NCI-H748 treated with DMSO at 0.1 percent for 48 hours (cell line): ENCODE measurements around the gene HSF2BP.
"Not testable (repeated sequence)": the region's sequence is repeated elsewhere in the genome, so short reads cannot be mapped to it uniquely, and the experiment has no call there.

Experiments
- DNase-seq: peaks from one replicate; lab custom pipeline; 2025; lab: John Stamatoyannopoulos, UW

The HSF2BP gene

DNA sequence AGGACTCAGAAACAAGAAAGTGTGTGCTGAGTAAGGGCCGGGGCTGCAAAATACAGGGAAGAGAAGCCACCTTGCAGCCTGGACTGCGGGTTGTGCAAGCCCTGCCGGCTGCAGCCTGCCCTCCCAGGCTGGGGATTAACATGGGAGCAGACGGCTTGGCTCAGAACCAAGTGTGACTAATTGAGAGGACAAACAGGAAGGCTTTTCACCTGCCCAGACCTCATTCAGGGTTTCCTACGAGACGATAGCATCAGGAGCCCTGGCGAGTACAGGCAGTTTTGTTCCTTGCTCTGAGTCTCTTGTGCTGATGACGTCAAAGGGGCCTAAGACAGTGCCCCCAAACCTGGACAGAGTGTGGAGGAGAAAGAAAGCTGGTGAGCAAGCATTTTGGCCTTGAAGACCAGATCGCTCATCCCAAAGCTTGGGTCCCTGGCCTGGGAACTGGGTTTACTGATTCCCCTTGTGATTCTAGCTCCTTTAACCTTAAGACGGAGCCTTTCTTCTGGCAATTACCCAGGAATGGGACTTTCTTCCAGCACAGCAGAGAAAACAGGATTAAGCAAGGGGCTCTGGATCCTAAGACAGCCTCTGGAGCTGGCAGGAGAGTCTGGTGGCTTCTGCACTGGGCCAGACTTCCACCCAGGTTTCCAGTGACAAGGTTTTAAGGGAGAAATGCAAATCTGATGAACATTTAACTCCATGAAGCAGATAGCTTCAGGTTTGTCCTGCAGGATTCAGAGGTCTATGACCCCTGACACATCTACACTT is 142.2 kb downstream of the HSF2BP start:
- DNase-seq, result not testable (repeated sequence)

DNA sequence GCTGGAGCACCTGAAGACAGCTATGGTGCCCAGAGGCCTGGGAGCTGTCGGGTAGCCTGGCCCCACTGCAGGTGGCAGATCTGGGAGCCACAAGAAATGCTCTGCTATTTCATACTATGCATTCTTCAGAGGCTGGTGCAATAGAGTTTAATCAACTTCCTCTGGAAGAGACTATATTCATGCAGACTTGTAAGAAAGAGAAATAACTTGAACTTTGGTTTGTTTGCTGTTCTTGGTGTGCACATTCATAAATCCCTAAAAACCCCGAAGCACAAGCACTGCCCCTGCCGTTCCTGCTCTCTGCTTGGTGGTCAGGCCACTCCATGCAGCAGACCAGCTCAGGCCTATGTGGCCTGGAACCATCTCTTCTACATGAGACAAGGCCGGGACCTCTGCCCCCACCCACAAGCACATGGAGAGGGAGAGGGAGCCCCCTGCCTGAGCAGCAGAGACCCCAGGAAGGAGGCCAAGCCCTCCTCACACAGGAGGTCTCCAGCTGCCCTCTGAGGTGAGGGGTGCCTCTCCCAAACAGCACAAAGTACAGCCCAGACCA is 142.9 kb downstream of the HSF2BP start:
- DNase-seq, result not testable (repeated sequence)

DNA sequence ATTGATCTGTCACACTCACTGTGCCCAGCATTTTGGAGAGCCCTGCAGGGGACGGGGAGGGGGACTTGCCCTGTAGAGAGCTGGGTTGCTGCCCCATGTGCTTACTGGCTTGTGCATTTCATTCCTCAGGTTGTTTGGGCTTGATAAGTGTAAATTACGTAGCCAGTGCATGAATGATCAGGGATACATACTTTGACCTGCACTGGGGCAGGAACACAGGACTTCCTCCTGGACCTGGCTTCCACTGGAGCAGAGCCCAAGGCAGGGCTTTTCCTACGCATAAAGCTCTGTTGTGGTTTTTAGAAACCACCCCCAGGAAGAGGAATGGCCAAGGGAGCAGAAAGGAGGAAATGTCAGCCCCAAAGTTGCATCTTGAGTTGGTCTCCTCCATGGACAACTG is 144.5 kb downstream of the HSF2BP start:
- not testable (repeated sequence) for DNase-seq

DNA sequence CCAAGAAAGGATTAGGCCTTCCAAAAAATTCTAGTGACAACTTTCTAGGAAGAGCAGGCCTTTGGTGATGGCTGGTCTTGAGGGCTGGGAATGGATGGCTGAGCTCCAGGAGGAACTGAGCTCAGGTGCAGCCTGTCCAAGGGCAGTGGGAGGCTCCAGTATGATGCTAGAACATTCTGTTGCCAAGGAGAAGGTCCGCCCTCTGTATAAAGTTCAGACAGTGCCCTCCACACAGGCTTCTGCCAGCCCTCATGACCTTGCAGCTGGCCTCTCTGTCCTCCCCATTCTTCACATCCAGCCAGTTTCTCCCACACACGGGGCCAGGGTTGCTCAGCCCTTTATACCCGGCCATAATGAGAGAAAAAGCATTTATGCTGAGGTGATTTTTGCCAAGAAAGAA is 146.3 kb downstream of the HSF2BP start:
- not testable (repeated sequence) for DNase-seq

DNA sequence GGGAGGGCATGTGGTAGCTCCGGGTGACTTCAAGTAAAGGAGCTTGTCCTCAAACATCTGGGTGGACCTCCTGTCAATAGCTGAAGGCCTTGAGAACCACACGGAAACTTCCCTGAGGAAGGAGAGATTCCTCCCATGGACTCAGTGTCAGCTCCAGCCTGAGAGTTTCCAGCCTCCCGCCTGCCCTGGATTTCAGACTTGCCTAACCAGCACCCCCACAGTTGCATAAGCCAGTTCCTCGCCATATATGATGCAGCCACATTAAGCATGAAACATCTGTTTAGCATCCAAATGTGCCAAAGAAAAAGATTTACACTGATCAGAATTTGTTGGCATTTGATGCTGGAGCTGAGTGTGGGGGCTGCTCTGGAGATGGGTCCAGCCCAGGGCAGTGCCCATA is 148.1 kb downstream of the HSF2BP start:
- DNase-seq, result not testable (repeated sequence)

DNA sequence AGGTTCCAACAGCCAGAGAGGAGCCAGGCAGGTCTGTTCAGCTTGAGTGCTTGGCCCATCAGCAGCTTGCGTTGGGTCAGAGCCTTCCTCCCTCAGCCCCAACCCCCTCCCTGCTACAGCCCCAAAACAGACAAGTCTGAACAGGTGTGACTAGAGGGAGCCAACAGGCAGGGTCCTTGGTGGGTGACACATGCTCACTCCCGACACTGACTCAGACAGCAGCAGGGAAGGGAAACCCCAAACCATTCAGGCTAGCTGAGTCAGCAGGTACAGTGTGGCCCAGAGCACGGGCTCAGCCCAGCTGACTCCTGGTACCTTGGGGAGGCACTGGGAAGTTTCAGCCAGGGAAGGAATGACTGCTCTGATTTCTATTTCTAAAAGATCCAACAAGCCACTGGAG is 148.6 kb downstream of the HSF2BP start:
- DNase-seq, result not testable (repeated sequence)

DNA sequence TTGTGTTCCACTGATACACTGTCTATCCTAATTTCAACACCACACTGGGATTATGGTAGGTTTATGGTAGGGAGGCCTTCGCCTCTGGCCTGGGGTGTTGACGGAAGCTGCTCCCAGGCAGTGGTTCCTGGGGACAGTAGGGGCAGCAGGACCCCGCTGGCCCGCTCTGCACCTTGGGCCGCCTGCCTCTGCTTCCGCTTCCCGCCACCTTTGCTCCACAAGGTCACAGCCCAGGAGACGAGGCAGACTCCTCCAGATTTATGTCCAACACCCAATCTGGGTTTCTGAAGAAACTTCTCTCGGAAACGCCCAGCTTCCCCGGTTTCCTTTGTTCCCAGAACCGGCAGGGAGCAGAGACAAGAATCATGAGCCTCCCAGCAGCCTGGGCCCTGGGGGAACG is 155.4 kb downstream of the HSF2BP start:
- DNase-seq, result not testable (repeated sequence)

DNA sequence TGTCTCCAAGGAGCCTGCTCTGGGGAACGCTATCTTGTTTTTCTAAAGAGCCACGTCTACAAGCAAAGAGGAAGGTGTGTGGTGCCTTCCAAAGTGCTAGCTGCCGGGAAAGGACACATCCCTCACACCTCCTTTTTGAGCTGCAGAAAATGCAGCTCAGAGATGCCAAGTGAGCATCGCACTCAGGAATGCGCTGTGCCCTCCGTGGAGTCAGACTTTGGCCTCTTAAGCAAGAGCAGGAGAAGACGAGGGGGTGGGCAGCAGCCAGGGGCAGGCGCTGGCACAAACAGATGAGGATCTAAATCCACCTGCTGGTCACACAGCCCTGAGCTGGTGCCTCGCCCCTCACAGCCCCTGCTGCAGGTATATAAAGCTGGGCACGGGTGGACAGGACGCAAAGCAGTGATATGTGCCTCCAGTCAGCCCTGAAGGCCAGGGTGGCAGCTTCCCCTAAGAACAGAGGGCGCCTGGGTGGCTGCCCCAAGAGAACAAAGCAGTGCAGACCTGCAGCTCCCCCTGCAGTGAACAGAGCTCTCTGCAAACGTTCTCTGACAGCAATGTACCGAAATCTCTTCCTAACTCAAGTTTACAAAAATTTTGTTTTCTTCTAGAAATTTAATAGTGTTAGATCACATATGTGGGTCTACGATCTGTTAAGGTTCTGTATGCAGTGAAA is 156.1 kb downstream of the HSF2BP start:
- not testable (repeated sequence) for DNase-seq

DNA sequence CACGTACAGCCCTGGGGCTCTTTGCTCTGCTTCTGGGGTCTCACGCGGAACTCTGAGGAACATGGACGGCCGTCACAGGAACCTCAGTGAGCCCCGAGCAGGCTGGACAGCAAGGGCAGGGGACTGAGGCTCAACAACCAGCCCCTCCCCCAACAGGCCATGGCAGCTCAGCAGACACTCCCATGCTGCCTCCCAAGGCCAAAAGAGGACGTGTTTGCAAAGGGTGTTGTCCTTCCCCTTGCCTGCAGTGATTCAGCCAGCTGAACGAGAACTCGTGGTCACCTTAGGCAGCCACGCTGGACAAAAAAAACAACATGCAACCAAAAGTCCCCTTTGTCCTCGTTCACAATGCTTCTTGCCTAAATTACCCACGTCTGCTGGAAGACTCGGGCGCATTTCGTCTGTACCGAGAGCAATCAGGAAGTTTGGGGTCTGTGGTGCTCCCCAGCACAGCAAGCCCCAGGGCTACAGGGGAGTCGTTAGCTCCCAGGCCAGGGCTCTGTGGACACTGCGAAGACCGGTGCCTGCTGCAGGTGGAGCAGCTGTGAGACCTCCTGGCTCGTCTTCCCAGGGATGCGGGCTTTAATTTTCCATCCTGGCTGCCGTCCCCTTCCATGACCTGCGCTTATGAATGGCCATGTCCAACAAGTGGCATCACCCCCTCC is 156.7 kb downstream of the HSF2BP start:
- DNase-seq, result not testable (repeated sequence)

DNA sequence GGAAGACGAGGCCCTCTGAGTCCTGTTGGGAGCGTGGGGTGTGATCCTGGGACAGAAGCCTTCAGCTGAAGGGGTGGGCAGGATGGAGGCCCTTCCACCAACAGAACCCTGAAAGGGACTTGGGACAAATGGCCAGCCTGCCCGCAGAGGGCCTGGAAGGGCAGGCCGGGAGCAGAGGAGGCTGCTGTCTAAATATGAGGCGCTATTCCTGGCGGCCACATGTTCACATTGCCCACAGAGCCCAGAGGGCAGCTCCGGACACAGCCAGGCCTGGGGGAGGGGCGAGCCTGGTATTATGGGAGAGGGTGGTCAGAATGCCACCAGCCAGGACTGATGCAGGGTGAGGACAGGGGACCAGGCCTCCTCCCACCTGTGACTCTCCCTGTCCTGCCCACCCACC is 160.4 kb downstream of the HSF2BP start:
- not testable (repeated sequence) for DNase-seq

DNA sequence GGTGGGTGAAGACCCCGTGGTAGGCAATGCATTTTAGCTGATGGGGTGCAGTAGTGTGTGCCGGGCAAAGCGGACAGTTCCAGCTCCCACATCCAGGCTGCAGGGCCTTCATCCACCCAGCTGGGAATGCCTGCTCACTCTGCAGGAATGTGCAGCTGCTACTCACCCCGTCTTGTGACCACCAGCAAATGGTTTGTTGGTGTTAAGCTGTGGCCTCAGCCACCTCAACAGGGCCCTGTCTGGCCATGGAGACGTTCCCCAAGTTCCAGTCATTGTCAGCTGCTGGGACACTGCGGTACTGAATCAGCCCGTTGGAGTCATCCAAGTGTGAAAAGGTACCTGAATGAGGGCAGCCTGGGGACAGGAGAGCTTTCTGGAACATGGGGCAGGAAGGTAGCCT is 161.2 kb downstream of the HSF2BP start:
- not testable (repeated sequence) for DNase-seq

DNA sequence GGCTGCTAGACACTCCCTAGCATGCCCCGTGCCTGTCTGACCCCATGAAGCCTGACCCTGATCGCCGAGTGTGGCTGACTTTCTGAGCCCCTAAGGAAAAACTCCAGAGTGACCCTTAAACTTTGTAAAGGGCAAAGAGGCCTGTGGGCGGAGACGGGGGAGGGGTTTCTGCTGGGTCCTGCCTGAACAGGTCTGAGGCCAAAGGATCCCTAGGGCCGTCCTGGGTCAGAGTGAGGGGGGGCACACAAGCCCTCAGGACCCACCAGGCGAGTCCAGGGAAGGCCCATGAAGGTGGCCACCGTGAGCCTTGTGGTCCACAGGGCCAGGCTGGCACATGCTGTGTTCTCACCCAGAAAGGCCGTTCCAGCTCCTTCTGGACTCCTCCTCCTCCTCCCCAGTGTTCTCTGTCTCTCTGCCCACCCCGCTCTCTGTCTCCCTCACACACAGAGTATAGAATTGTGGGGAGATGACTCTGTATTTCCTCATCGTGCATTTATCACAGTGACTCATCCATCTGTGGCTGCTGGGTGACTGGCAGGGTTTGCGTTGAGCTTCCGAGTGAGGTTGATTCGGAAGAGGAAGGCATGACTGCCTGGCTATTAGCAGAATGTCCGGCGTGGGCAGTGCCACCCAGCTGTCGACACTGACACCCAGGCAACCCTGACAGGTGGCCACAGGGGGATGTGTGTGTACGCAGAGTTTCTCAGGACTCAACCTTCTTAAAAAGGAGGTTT is 164.8 kb downstream of the HSF2BP start:
- not testable (repeated sequence) for DNase-seq

DNA sequence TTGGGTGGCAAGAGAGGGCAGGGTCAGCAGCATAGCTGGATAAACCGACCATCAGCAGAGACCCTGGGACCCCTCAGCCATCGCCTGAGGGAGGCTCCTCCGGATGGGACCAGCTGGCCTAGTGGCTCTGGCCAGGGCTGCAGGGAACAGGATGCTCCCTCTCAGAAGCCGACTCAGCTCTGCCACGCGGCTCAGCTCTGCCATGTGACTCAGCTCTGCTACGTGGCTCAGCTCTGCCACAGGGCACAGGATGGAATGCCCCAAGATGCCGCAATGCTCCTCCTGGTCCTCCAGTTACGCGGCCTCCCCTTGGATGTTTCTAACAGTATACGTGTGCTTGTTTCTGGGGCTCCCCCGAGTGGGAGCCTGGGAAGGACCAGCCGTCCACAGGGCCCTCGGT is 165.8 kb downstream of the HSF2BP start:
- not testable (repeated sequence) for DNase-seq

DNA sequence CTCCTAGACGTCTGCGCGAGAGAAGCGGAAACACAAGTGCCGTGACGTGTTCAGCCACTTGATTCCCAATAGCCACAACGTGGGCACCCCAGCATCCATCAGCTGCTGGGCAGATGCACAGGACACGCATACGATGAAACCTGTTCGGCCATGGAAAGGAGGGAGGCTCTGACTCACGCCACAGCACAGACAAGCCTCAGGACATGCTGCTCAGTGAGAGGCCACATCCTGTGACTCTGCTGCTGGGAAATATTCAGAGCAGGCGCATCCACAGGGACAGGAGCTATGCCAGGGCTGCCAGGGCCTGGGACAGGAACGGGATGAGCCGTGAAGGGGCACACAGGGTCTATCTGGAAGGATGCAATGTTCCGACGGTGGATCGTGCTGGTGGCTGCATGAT is 171.1 kb downstream of the HSF2BP start:
- DNase-seq, result not testable (repeated sequence)

DNA sequence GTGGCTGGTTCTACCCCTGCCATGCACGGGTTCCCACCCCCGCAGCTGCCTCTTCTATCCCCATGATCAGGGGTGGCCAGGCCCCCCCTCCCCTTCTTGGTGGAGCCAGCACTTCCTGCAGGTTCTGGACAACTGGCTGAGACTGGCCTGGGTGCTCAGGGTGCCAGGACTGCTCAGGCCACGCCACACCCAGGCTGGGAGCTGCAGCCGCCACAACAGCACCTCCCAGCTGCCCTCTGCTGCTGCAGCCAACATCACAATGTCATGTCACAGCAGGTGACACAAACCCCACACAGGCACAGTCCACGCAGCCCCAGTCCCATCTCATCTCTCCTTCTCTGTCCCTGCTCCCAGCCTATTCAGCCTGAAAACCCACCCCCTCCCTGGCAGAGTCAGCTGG is 173.2 kb downstream of the HSF2BP start:
- DNase-seq, result not testable (repeated sequence)

DNA sequence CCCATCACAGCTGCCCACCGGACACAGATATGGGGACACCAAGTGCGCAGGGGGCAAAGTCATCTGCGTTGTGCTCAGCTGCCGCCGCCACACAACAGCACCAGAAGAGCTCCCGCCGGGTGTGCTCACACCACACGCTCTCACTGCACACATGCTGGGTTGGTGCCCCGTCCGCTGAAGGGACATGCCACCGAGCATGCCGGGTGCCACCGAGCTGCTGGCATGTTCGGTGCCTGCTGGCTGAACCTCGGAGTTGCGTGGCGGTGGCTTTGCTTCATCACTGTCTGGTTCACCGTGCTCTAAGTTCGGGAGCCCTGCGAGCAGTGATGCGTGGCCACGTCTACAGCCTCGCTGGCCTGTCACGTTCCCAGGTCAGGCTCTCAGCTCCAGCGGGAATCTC is 174.3 kb downstream of the HSF2BP start:
- not testable (repeated sequence) for DNase-seq

DNA sequence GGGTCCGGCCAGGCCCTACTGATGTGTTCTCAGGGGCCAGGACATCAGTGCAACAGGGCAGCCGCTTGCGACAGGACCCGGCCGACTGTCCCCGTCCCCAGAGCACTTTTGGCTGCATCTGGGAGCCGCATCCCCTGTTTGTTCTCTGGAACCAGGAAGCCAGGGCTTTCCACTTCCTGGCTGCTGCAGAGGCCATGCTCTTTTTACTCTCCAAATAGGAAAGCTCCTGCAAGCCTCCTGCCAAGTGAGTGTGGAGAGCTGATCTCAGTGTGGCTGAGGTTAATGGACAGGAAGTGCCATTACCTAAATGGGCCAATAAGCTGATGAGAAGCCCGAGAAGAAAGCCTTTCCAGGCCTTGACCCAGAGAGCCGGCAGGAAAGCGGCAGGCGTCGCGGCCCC is 180.1 kb downstream of the HSF2BP start:
- not testable (repeated sequence) for DNase-seq
